Heart left ventricle (tissue), 16 donors: Measurements from ENCODE around the gene MCAM. TPM values are rescaled to one million over a fixed set of nuclear protein-coding genes. Genes with fewer than 3 reads are reported as not detected.

Source experiments
- ATAC-seq, 4 donors: fragments of 200-7000 bp; cut with Tn5 transposase; one replicate each; pipeline ENCODE4 v1.9.1; 2020 to 2022; ENCODE audit warnings: moderate library complexity in 4 of 4, mild to moderate bottlenecking in 3 of 4, moderate number of reproducible peaks in 1 of 4
- DNase-seq, 5 donors: peaks; one replicate each; pipeline ENCODE4 v3.0.0-alpha.2; 2020
- H3K27ac ChIP-seq, 12 donors: fragments of 200-600 bp; sonication (generic) in 4 of 12; one replicate each; pipeline versions ENCODE4 v1.5.0 to v1.8.0; 2016 to 2022; ENCODE audit warnings: mild to moderate bottlenecking in 2 of 12
- H3K27me3 ChIP-seq, 9 donors: fragments of 200-600 bp; sonication (generic) in 2 of 9; one replicate each; pipeline versions ENCODE4 v1.5.1 to v1.8.0; 2016 to 2022; ENCODE audit warnings: mild to moderate bottlenecking in 3 of 9
- H3K36me3 ChIP-seq, 9 donors: fragments of 200-600 bp; sonication (generic) in 2 of 9; one replicate each; pipeline versions ENCODE4 v1.5.0 to v1.8.0; 2018 to 2022; ENCODE audit warnings: mild to moderate bottlenecking in 2 of 9
- H3K4me1 ChIP-seq, 12 donors: fragments of 200-600 bp; sonication (generic) in 4 of 12; one replicate each; pipeline versions ENCODE4 v1.5.0 to v1.8.0; 2016 to 2022; ENCODE audit warnings: mild to moderate bottlenecking in 3 of 12
- H3K4me3 ChIP-seq, 12 donors: fragments of 200-600 bp; sonication (generic) in 4 of 12; one replicate each; pipeline versions ENCODE4 v1.5.0 to v1.8.0; 2017 to 2022; ENCODE audit warnings: mild to moderate bottlenecking in 9 of 12, moderate library complexity in 4 of 12
- H3K9me3 ChIP-seq, 12 donors: fragments of 200-600 bp; sonication (generic) in 4 of 12; one replicate each; pipeline versions ENCODE4 v1.5.0 to v1.8.0; 2016 to 2022; ENCODE audit warnings: mild to moderate bottlenecking in 1 of 12
- CTCF ChIP-seq, 12 donors: fragments of 200-600 bp; sonication (generic) in 4 of 12; IDR thresholded peaks; one replicate each; pipeline versions ENCODE4 v1.5.0 to v1.8.0; 2018 to 2022; ENCODE audit warnings: antibody characterized with exemption in 12 of 12, mild to moderate bottlenecking in 5 of 12
- POLR2A ChIP-seq, 2 donors: fragments of 450-650 bp; IDR thresholded peaks; one replicate each; pipeline ENCODE4 v1.6.1; 2017; ENCODE audit warnings: antibody characterized with exemption in 2 of 2, mild to moderate bottlenecking in 2 of 2, moderate library complexity in 2 of 2
- WGBS, 4 donors: extraction: QIAGEN DNeasy Blood & Tissue Kit in 2 of 4; methylation state at CpG; one replicate each; pipeline versions ENCODE4 v1.1.5 to v1.1.7; 2013 to 2018; 5-methylcytosine and 5-hydroxymethylcytosine counted together
- intact Hi-C, 10 donors: fragments of 100-400 bp; cut with DNase I; formaldehyde crosslinking; loops; one replicate each; pipeline versions ENCODE4 v1.11.1 to v1.14.2; 2022
- polyA plus RNA-seq, 2 donors: library from polyadenylated mRNA; stranded (reverse); fragments of 200-250 nt; gene quantifications; one replicate each; pipeline ENCODE4 v1.2.3, GENCODE V29; 2013
- total RNA-seq, 9 donors: library from RNA; depleted of rRNA in 2 of 9; stranded (reverse); fragments of >200 nt in 2 of 9; fragmentation: NEBNext Ultra II Directional in 3 of 9; extraction: Animal tissue kit (Norgen Biotek cat#: 25700) in 3 of 9; gene quantifications; one replicate each; pipeline versions ENCODE4 v1.1.0 to v1.2.4, GENCODE V29; 2016 to 2023
- donor health status: ischemic (EF 13 %, LVEDD 7.1; RV severe dilation, severe dysfunction).
- donor health status: healthy with polysubstance abuse.
- donor health status: DM: no; HTN: yes; CAD: no.
- donor health status: DM: no; HTN: no; CAD: no.
- donor health status: ischemic (EF 25% LVEDD 6.9; RV normal size, moderate dysfunction).
- donor health status: ischemic (EF 25% LVEDD 5.7; RV mildly dilated, moderate dysfunction).
- donor health status: healthy.
- donor health status: DM: yes; HTN: yes; CAD: no.
- donor health status: ischemic (EF 35%, LVEDD 5.7; RV mildly dilated, moderate dysfunction).
- donor health status: nonischemic (EF 11% LVEDD 7.7; RV severe dilation, severe dysfunction).
- donor health status: DM: yes; HTN: yes; CAD: no.
- donor health status: PGD.
- donor health status: ischemic (EF 29% LVEDD 5.4; RV normal size, mild dysfunction).
- donor health status: nonischemic (EF 23%, LVEDD 6.1; RV moderate dilation, normal function).

MCAM gene
- total and polyA plus RNA-seq, 11 donors: 31.9 to 380 (median 108) TPM

GRCh38 chr11:119346605-119347004, 29.7 kb upstream of the MCAM start, which contains the start of gene MFRP:
TSS of gene MFRP (minus strand) at chr11:119346705. CDS start at chr11:119346513, 192 bp downstream.
- Histone ChIP-seq H3K27ac (peak within 1 kb of the TSS in 2 of 12 donors; percentile 13 to 31), H3K4me1 (peaks cover 0 to 17% (median 3%) of the 10 kb centered on the region in 12 donors), H3K9me3 (no peaks in the 10 kb centered on the region), H3K36me3 (no peaks in the 10 kb centered on the region), H3K27me3 (peaks cover 0 to 8% (median 0%) of the 10 kb centered on the region in 9 donors), H3K4me3 (no peak within 1 kb of the TSS)
- intact Hi-C loops: no loop called here
- TF ChIP-seq POLR2A (IDR thresholded peaks at IDR 0.05) (no peak), CTCF (IDR thresholded peaks at IDR 0.05) (no peak)
- WGBS, 4 donors: 60 to 87% (median 67%) methylated on average over 6 of the region's 6 CpGs
- no peak for DNase-seq
- no peak for ATAC-seq

GRCh38 chr11:119345685-119346084, 28.8 kb upstream of the MCAM start:
- no peak for ATAC-seq
- no peak overlapping the region for H3K4me3 ChIP-seq
- WGBS, 4 donors: 88 to 93% (median 89%) methylated on average over 11 to 12 of the region's 12 CpGs

GRCh38 chr11:119344291-119345010, 27.5 kb upstream of the MCAM start:
- Histone ChIP-seq H3K27ac (no peak overlapping the region), H3K36me3 (no peaks in the 10 kb centered on the region), H3K4me3 (no peak overlapping the region), H3K27me3 (peaks cover 0 to 28% (median 0%) of the 10 kb centered on the region in 9 donors), H3K4me1 (peaks cover under 1 to 31% (median 17%) of the 10 kb centered on the region in 12 donors), H3K9me3 (no peaks in the 10 kb centered on the region)
- WGBS, 4 donors: 65 to 78% (median 70%) methylated on average over 12 to 14 of the region's 14 CpGs
- TF ChIP-seq POLR2A (IDR thresholded peaks at IDR 0.05) (no peak), CTCF (IDR thresholded peaks at IDR 0.05) (no peak)
- ATAC-seq (no peak), DNase-seq (no peak)
- intact Hi-C loops: loop anchor here in 1 of 10 donors (5.0 kb wide), 1 partner anchor 33 kb away; no protein-coding TSS in a partner anchor

More at GRCh38 chr11:119345685-119346084, 28.8 kb upstream of the MCAM start:
- H3K36me3 ChIP-seq: no peaks in the 10 kb centered on the region
- peaks cover 0 to 16% (median 0%) of the 10 kb centered on the region in 9 donors for H3K27me3 ChIP-seq
- H3K9me3 ChIP-seq: no peaks in the 10 kb centered on the region
- no peak overlapping the region for H3K27ac ChIP-seq
- intact Hi-C loops: no loop called here
- H3K4me1 ChIP-seq: peaks cover 0 to 25% (median 12%) of the 10 kb centered on the region in 12 donors
- DNase-seq: no peak
- no peak for TF ChIP-seq CTCF (IDR thresholded peaks at IDR 0.05)

- no peak for TF ChIP-seq CTCF (IDR thresholded peaks at IDR 0.05)
- TF ChIP-seq POLR2A (IDR thresholded peaks at IDR 0.05): no peak
- H3K4me1 ChIP-seq: peaks cover 4 to 38% (median 25%) of the 10 kb centered on the region in 12 donors
- H3K27ac ChIP-seq: no peak overlapping the region
- peaks cover 0 to 33% (median 0%) of the 10 kb centered on the region in 9 donors for H3K27me3 ChIP-seq
- no peak for ATAC-seq
- intact Hi-C loops: loop anchor here in 1 of 10 donors (5.0 kb wide), 1 partner anchor 34 kb away; no protein-coding TSS in a partner anchor
- no peaks in the 10 kb centered on the region for H3K36me3 ChIP-seq
- WGBS, 4 donors: 87 to 92% (median 90%) methylated on average over 7 of the region's 7 CpGs
- H3K9me3 ChIP-seq: no peaks in the 10 kb centered on the region
- no peak overlapping the region for H3K4me3 ChIP-seq
- DNase-seq: no peak
Measured at GRCh38 chr11:119343726-119344125, 26.8 kb upstream of the MCAM start.
